Measurements from ENCODE around the gene CRTAP. TPM values are rescaled to one million over a fixed set of nuclear protein-coding genes. Genes with fewer than 3 reads are reported as not detected.
"Not testable (repeated sequence)": the region's sequence is repeated elsewhere in the genome, so short reads cannot be mapped to it uniquely, and the experiment has no call there.

The CRTAP gene
- total RNA-seq, 1 donor from 2014 or later, result 147 TPM

- no peaks in the 10 kb centered on the region for H3K27me3 Mint-ChIP-seq (ENCODE audit: low read depth)
- H3K4me3 Mint-ChIP-seq, result no peak overlapping the region
- no peaks in the 10 kb centered on the region for H3K4me1 Mint-ChIP-seq
- TF ChIP-seq, protein P1, sequence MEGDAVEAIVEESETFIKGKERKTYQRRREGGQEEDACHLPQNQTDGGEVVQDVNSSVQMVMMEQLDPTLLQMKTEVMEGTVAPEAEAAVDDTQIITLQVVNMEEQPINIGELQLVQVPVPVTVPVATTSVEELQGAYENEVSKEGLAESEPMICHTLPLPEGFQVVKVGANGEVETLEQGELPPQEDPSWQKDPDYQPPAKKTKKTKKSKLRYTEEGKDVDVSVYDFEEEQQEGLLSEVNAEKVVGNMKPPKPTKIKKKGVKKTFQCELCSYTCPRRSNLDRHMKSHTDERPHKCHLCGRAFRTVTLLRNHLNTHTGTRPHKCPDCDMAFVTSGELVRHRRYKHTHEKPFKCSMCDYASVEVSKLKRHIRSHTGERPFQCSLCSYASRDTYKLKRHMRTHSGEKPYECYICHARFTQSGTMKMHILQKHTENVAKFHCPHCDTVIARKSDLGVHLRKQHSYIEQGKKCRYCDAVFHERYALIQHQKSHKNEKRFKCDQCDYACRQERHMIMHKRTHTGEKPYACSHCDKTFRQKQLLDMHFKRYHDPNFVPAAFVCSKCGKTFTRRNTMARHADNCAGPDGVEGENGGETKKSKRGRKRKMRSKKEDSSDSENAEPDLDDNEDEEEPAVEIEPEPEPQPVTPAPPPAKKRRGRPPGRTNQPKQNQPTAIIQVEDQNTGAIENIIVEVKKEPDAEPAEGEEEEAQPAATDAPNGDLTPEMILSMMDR (conservative IDR thresholded peaks at IDR 0.05), result no peak
- H3K27ac Mint-ChIP-seq (ENCODE audit: unreplicated experiment), result no peak overlapping the region
- H3K9me3 Mint-ChIP-seq, result no peaks in the 10 kb centered on the region
- H3K36me3 Mint-ChIP-seq (ENCODE audit: low read depth), result no peaks in the 10 kb centered on the region
- no peak for DNase-seq (ENCODE audit: low read depth, low spot score)
These were observed 46.2 kb downstream of the CRTAP start for GRCh38 chr3:33159981-33160380.

GRCh38 chr3:33162621-33163020 lies 48.8 kb downstream of the CRTAP start:
- H3K4me1 Mint-ChIP-seq; DNase-seq (ENCODE audit: low read depth, low spot score); H3K9me3 Mint-ChIP-seq; H3K4me3 Mint-ChIP-seq; H3K27ac Mint-ChIP-seq (ENCODE audit: unreplicated experiment); H3K36me3 Mint-ChIP-seq (ENCODE audit: low read depth); H3K27me3 Mint-ChIP-seq (ENCODE audit: low read depth): not testable (repeated sequence)

- DNase-seq (ENCODE audit: low read depth, low spot score), result no peak
- no peaks in the 10 kb centered on the region for H3K9me3 Mint-ChIP-seq
- no peak overlapping the region for H3K27ac Mint-ChIP-seq (ENCODE audit: unreplicated experiment)
- H3K27me3 Mint-ChIP-seq (ENCODE audit: low read depth), result no peaks in the 10 kb centered on the region
- TF ChIP-seq, protein P1 (conservative IDR thresholded peaks at IDR 0.05), result no peak
- no peak overlapping the region for H3K4me3 Mint-ChIP-seq
- H3K36me3 Mint-ChIP-seq (ENCODE audit: low read depth), result no peaks in the 10 kb centered on the region
- peaks cover 3% of the 10 kb centered on the region for H3K4me1 Mint-ChIP-seq
These were observed 51.6 kb downstream of the CRTAP start for GRCh38 chr3:33165372-33165771.

GRCh38 chr3:33166095-33166494 lies 52.3 kb downstream of the CRTAP start:
- Mint-ChIP-seq H3K9me3 (no peaks in the 10 kb centered on the region), H3K4me1 (peaks cover 3% of the 10 kb centered on the region), H3K4me3 (no peak overlapping the region), H3K27me3 (ENCODE audit: low read depth) (no peaks in the 10 kb centered on the region), H3K36me3 (ENCODE audit: low read depth) (no peaks in the 10 kb centered on the region), H3K27ac (ENCODE audit: unreplicated experiment) (no peak overlapping the region)
- no peak for DNase-seq (ENCODE audit: low read depth, low spot score)
- TF ChIP-seq, protein P1 (conservative IDR thresholded peaks at IDR 0.05), result no peak

GRCh38 chr3:33167284-33167683 lies 53.5 kb downstream of the CRTAP start:
- H3K27me3 Mint-ChIP-seq (ENCODE audit: low read depth), result no peaks in the 10 kb centered on the region
- TF ChIP-seq, protein P1 (conservative IDR thresholded peaks at IDR 0.05), result no peak
- H3K4me1 Mint-ChIP-seq, result peaks cover 3% of the 10 kb centered on the region
- H3K9me3 Mint-ChIP-seq, result no peaks in the 10 kb centered on the region
- H3K36me3 Mint-ChIP-seq (ENCODE audit: low read depth), result no peaks in the 10 kb centered on the region
- H3K27ac Mint-ChIP-seq (ENCODE audit: unreplicated experiment), result no peak overlapping the region
- H3K4me3 Mint-ChIP-seq, result no peak overlapping the region
- DNase-seq (ENCODE audit: low read depth, low spot score), result no peak

GRCh38 chr3:33167716-33168336 lies 54.0 kb downstream of the CRTAP start:
- DNase-seq (ENCODE audit: low read depth, low spot score), result no peak
- H3K4me3 Mint-ChIP-seq, result no peak overlapping the region
- TF ChIP-seq, protein P1 (conservative IDR thresholded peaks at IDR 0.05), result no peak
- H3K27ac Mint-ChIP-seq (ENCODE audit: unreplicated experiment), result peak overlapping the region; percentile 73
- H3K9me3 Mint-ChIP-seq, result no peaks in the 10 kb centered on the region
- no peaks in the 10 kb centered on the region for H3K27me3 Mint-ChIP-seq (ENCODE audit: low read depth)
- no peaks in the 10 kb centered on the region for H3K36me3 Mint-ChIP-seq (ENCODE audit: low read depth)
- peaks cover 3% of the 10 kb centered on the region for H3K4me1 Mint-ChIP-seq
